Prostate gland (tissue), 2 donors: Measurements from ENCODE around the gene UROD.

Experiments
- POLR2A ChIP-seq: fragments of 450-650 bp; IDR thresholded peaks from one replicate; pipeline ENCODE4 v1.6.1; 2016; ENCODE audit warnings: antibody characterized with exemption, mild to moderate bottlenecking
- POLR2AphosphoS5 ChIP-seq: sonication (generic); formaldehyde crosslinking; IDR thresholded peaks from one replicate; pipeline ENCODE4 v1.6.1; 2017; ENCODE audit warnings: antibody characterized with exemption
- TF ChIP-seq, protein P1 (sequence below), 4 experiments: fragments of 200-600 bp in 2 of 4; fragments of 450-650 bp in 2 of 4; sonication (generic) in 2 of 4; IDR thresholded peaks; 1 replicate in 3 of 4; 2 replicates in 1 of 4; pipeline ENCODE4 v1.5.1; 2016 to 2019; ENCODE audit warnings: antibody characterized with exemption in 4 of 4, mild to moderate bottlenecking in 2 of 4, moderate library complexity in 2 of 4

DNA sequence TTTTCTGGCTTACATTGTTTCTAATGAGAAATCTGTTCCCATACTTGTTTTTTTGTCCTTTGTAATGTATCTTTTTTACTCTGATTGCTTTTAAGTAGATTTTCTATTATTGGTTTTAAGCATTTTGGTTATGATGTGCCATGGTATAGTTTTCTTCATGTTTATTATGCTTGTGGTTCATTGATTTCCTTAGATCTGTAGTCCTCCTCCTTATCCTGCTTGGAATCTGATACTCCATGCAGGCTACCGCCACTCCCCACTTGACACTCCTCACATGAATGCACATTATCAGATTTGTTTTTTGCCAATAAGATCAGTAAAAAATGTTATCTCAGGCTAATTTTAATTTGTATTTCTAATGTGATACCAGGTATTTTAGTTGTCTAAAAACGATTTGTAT is 20.8 kb downstream of the UROD start:
- TF ChIP-seq, protein P1, sequence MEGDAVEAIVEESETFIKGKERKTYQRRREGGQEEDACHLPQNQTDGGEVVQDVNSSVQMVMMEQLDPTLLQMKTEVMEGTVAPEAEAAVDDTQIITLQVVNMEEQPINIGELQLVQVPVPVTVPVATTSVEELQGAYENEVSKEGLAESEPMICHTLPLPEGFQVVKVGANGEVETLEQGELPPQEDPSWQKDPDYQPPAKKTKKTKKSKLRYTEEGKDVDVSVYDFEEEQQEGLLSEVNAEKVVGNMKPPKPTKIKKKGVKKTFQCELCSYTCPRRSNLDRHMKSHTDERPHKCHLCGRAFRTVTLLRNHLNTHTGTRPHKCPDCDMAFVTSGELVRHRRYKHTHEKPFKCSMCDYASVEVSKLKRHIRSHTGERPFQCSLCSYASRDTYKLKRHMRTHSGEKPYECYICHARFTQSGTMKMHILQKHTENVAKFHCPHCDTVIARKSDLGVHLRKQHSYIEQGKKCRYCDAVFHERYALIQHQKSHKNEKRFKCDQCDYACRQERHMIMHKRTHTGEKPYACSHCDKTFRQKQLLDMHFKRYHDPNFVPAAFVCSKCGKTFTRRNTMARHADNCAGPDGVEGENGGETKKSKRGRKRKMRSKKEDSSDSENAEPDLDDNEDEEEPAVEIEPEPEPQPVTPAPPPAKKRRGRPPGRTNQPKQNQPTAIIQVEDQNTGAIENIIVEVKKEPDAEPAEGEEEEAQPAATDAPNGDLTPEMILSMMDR (IDR thresholded peaks at IDR 0.05), result no peak
- TF ChIP-seq POLR2A (no peak), POLR2AphosphoS5 (no peak)
